Ectodermal cell (in vitro differentiated cells): Measurements from ENCODE around the gene NCAPH2.

Experiments
- H3K27ac ChIP-seq: 2 replicates; pipeline ENCODE4 v1.7.0; 2013; ENCODE audit warnings: mild to moderate bottlenecking, low read depth, low read length; ENCODE audit not compliant: insufficient read depth, poor library complexity, severe bottlenecking
- H3K27me3 ChIP-seq: 2 replicates; pipeline ENCODE4 v1.7.0; 2013; ENCODE audit warnings: mild to moderate bottlenecking, low read length; ENCODE audit not compliant: insufficient read depth, control insufficient read depth, poor library complexity, severe bottlenecking
- H3K36me3 ChIP-seq: one replicate; pipeline ENCODE4 v1.7.0; 2013; ENCODE audit warnings: low read length; ENCODE audit not compliant: control insufficient read depth, insufficient read depth
- H3K4me1 ChIP-seq: one replicate; pipeline ENCODE4 v1.7.0; 2013; ENCODE audit warnings: low read length; ENCODE audit not compliant: control insufficient read depth, insufficient read depth
- H3K4me3 ChIP-seq: 2 replicates; pipeline ENCODE4 v1.7.0; 2013; ENCODE audit warnings: low read depth, low read length, control low read depth; ENCODE audit not compliant: insufficient read depth
- H3K9me3 ChIP-seq: 2 replicates; pipeline ENCODE4 v1.7.0; 2013; ENCODE audit warnings: mild to moderate bottlenecking, low read length, moderate library complexity; ENCODE audit not compliant: control insufficient read depth
- WGBS, 2 experiments: methylation state at CpG; one replicate each; pipeline ENCODE4 v1.1.7; 2013; ENCODE audit warnings: missing lambda C conversion rate in 2 of 2; 5-methylcytosine and 5-hydroxymethylcytosine counted together

Gene NCAPH2

GRCh38 chr22:50490531-50491308 lies 17.3 kb upstream of the NCAPH2 start:
- no peaks in the 10 kb centered on the region for H3K36me3 ChIP-seq
- no peaks in the 10 kb centered on the region for H3K27me3 ChIP-seq
- WGBS, 2 experiments: 90 to 92% methylated on average over 27 of the region's 27 CpGs
- H3K27ac ChIP-seq: no peak overlapping the region
- H3K9me3 ChIP-seq: no peaks in the 10 kb centered on the region
- H3K4me1 ChIP-seq: no peaks in the 10 kb centered on the region
- no peak overlapping the region for H3K4me3 ChIP-seq

GRCh38 chr22:50497093-50497492 lies 10.9 kb upstream of the NCAPH2 start:
- no peak overlapping the region for H3K4me3 ChIP-seq
- H3K36me3 ChIP-seq: no peaks in the 10 kb centered on the region
- no peaks in the 10 kb centered on the region for H3K4me1 ChIP-seq
- H3K27ac ChIP-seq: no peak overlapping the region
- H3K9me3 ChIP-seq: no peaks in the 10 kb centered on the region
- H3K27me3 ChIP-seq: no peaks in the 10 kb centered on the region
- 92 to 93% methylated on average over 6 of the region's 6 CpGs for WGBS, 2 experiments

- Histone ChIP-seq H3K27me3 (no peaks in the 10 kb centered on the region), H3K27ac (no peak overlapping the region), H3K9me3 (no peaks in the 10 kb centered on the region), H3K4me1 (no peaks in the 10 kb centered on the region), H3K36me3 (no peaks in the 10 kb centered on the region), H3K4me3 (no peak overlapping the region)
- 29 to 32% methylated on average over 13 of the region's 13 CpGs for WGBS, 2 experiments
Observed at GRCh38 chr22:50498322-50498890, 9.6 kb upstream of the NCAPH2 start.

GRCh38 chr22:50500452-50500851 lies 7.6 kb upstream of the NCAPH2 start:
- WGBS, 2 experiments: 95 to 96% methylated on average over 12 of the region's 12 CpGs
- H3K4me3 ChIP-seq: no peak overlapping the region
- H3K9me3 ChIP-seq: no peaks in the 10 kb centered on the region
- H3K4me1 ChIP-seq: no peaks in the 10 kb centered on the region
- no peak overlapping the region for H3K27ac ChIP-seq
- H3K36me3 ChIP-seq: peaks cover 3% of the 10 kb centered on the region
- H3K27me3 ChIP-seq: no peaks in the 10 kb centered on the region

GRCh38 chr22:50502096-50502495 lies 5.9 kb upstream of the NCAPH2 start:
- 93 to 94% methylated on average over 6 of the region's 6 CpGs for WGBS, 2 experiments
- no peak overlapping the region for H3K4me3 ChIP-seq
- no peaks in the 10 kb centered on the region for H3K27me3 ChIP-seq
- no peak overlapping the region for H3K27ac ChIP-seq
- no peaks in the 10 kb centered on the region for H3K9me3 ChIP-seq
- no peaks in the 10 kb centered on the region for H3K4me1 ChIP-seq
- peaks cover 4% of the 10 kb centered on the region for H3K36me3 ChIP-seq

- peaks cover 4% of the 10 kb centered on the region for H3K36me3 ChIP-seq
Observed at GRCh38 chr22:50502628-50503474, 5.2 kb upstream of the NCAPH2 start.

GRCh38 chr22:50503475-50504145 lies 4.4 kb upstream of the NCAPH2 start:
- WGBS, 2 experiments: 94 to 95% methylated on average over 24 of the region's 26 CpGs
- Histone ChIP-seq H3K27ac (no peak overlapping the region), H3K36me3 (peaks cover 4% of the 10 kb centered on the region), H3K4me1 (no peaks in the 10 kb centered on the region), H3K4me3 (no peak overlapping the region), H3K9me3 (no peaks in the 10 kb centered on the region), H3K27me3 (no peaks in the 10 kb centered on the region)

More at GRCh38 chr22:50502628-50503474, 5.2 kb upstream of the NCAPH2 start:
- no peaks in the 10 kb centered on the region for H3K27me3 ChIP-seq
- no peaks in the 10 kb centered on the region for H3K4me1 ChIP-seq
- H3K9me3 ChIP-seq: no peaks in the 10 kb centered on the region
- WGBS, 2 experiments: 93 to 96% methylated on average over 24 of the region's 24 CpGs
- no peak overlapping the region for H3K4me3 ChIP-seq
- no peak overlapping the region for H3K27ac ChIP-seq

- no peak overlapping the region for H3K4me3 ChIP-seq
- H3K27ac ChIP-seq: no peak overlapping the region
- no peaks in the 10 kb centered on the region for H3K9me3 ChIP-seq
- WGBS, 2 experiments: 94 to 95% methylated on average over 42 to 43 of the region's 44 CpGs
- H3K4me1 ChIP-seq: peaks cover 8% of the 10 kb centered on the region
- H3K27me3 ChIP-seq: no peaks in the 10 kb centered on the region
- H3K36me3 ChIP-seq: peaks cover 4% of the 10 kb centered on the region
Observed at GRCh38 chr22:50504369-50505211, 3.4 kb upstream of the NCAPH2 start.

- no peaks in the 10 kb centered on the region for H3K9me3 ChIP-seq
- H3K27ac ChIP-seq: no peak overlapping the region
- peaks cover 9% of the 10 kb centered on the region for H3K4me1 ChIP-seq
- no peaks in the 10 kb centered on the region for H3K27me3 ChIP-seq
- H3K4me3 ChIP-seq: no peak overlapping the region
- peaks cover 4% of the 10 kb centered on the region for H3K36me3 ChIP-seq
- WGBS, 2 experiments: 92 to 93% methylated on average over 14 of the region's 14 CpGs
Observed at GRCh38 chr22:50505276-50505775, 2.7 kb upstream of the NCAPH2 start.
